Hepatocyte (in vitro differentiated cells): ENCODE results near the gene ADAMTS7. TPM values are rescaled to one million over a fixed set of nuclear protein-coding genes. Genes with fewer than 3 reads are reported as not detected.
"Not testable (repeated sequence)": the region's sequence is repeated elsewhere in the genome, so short reads cannot be mapped to it uniquely, and the experiment has no call there.

Source experiments
- DNase-seq: peaks from one replicate; pipeline ENCODE4 v3.0.0-alpha.2; 2016; ENCODE audit warnings: low spot score
- H2AFZ ChIP-seq: fragments of 200-600 bp; sonication (generic); 2 replicates; pipeline ENCODE4 v1.6.0; 2016; ENCODE audit warnings: antibody characterized with exemption, mild to moderate bottlenecking
- H3K27ac ChIP-seq: fragments of 200-600 bp; sonication (generic); 2 replicates; pipeline ENCODE4 v1.5.1; 2016; ENCODE audit warnings: mild to moderate bottlenecking
- H3K27me3 ChIP-seq: fragments of 200-600 bp; sonication (generic); 2 replicates; pipeline ENCODE4 v1.6.1; 2016
- H3K36me3 ChIP-seq: fragments of 200-600 bp; sonication (generic); replicated peaks from 2 replicates; pipeline ENCODE4 v1.5.1; 2016; ENCODE audit warnings: low read depth; ENCODE audit not compliant: insufficient read depth
- H3K4me1 ChIP-seq: fragments of 200-600 bp; sonication (generic); 2 replicates; pipeline ENCODE4 v1.5.1; 2016; ENCODE audit warnings: mild to moderate bottlenecking, moderate library complexity; ENCODE audit not compliant: insufficient read depth
- H3K4me2 ChIP-seq: fragments of 200-600 bp; sonication (generic); 2 replicates; pipeline ENCODE4 v1.6.0; 2016
- H3K4me3 ChIP-seq: fragments of 200-600 bp; sonication (generic); 2 replicates; pipeline ENCODE4 v1.5.1; 2016; ENCODE audit warnings: mild to moderate bottlenecking
- H3K79me2 ChIP-seq: fragments of 200-600 bp; sonication (generic); 2 replicates; pipeline ENCODE4 v1.6.0; 2017; ENCODE audit warnings: mild to moderate bottlenecking
- H3K9me2 ChIP-seq: fragments of 200-600 bp; sonication (generic); replicated peaks from 2 replicates; pipeline ENCODE4 v1.6.0; 2017; ENCODE audit warnings: mild to moderate bottlenecking; ENCODE audit not compliant: insufficient read depth
- H3K9me3 ChIP-seq: fragments of 200-600 bp; sonication (generic); 2 replicates; pipeline ENCODE4 v1.5.1; 2016; ENCODE audit warnings: low read depth, mild to moderate bottlenecking
- H4K20me1 ChIP-seq: fragments of 200-600 bp; sonication (generic); 2 replicates; pipeline ENCODE4 v1.6.0; 2016; ENCODE audit warnings: mild to moderate bottlenecking; ENCODE audit not compliant: insufficient read depth, poor library complexity, severe bottlenecking
- CTCF ChIP-seq: fragments of 200-600 bp; sonication (generic); IDR thresholded peaks from 2 replicates; pipeline ENCODE4 v1.5.1; 2016; ENCODE audit warnings: antibody characterized with exemption, mild to moderate bottlenecking; ENCODE audit not compliant: poor library complexity
- EZH2 ChIP-seq: fragments of 200-600 bp; sonication (generic); IDR thresholded peaks from 2 replicates; pipeline ENCODE4 v1.6.1; 2016; ENCODE audit warnings: antibody characterized with exemption, mild to moderate bottlenecking, borderline replicate concordance
- EZH2phosphoT487 ChIP-seq: fragments of 200-600 bp; sonication (generic); IDR thresholded peaks from one replicate; pipeline ENCODE4 v1.6.1; 2018; ENCODE audit warnings: antibody characterized with exemption, mild to moderate bottlenecking, low read depth, moderate library complexity; ENCODE audit not compliant: unreplicated experiment, severe bottlenecking
- WGBS: methylation state at CpG from one replicate; pipeline ENCODE4 v1.1.6; 2016; ENCODE audit warnings: low lambda C conversion rate; ENCODE audit errors: missing lambda C conversion rate; 5-methylcytosine and 5-hydroxymethylcytosine counted together
- polyA plus RNA-seq: library from polyadenylated mRNA; unstranded; fragments of >200 nt; fragmentation: Nextera tagmentation; extraction: Ambion mirVana; gene quantifications from 2 replicates; pipeline ENCODE4 v1.2.1, GENCODE V29; 2016
- total RNA-seq: library from RNA; depleted of rRNA; stranded (reverse); fragments of >200 nt; gene quantifications from 2 replicates; pipeline ENCODE4 v1.2.3, GENCODE V29; 2014

The ADAMTS7 gene
- total and polyA plus RNA-seq, 2 experiments from 2014 or later = 12.1 to 14.7 TPM

GRCh38 chr15:78766041-78766440 is 45.2 kb downstream of the ADAMTS7 start:
- no peak for DNase-seq
- Histone ChIP-seq H3K9me2 (no peaks in the 10 kb centered on the region), H3K4me3 (no peak overlapping the region), H3K4me1 (no peaks in the 10 kb centered on the region), H3K36me3 (no peaks in the 10 kb centered on the region), H3K79me2 (no peaks in the 10 kb centered on the region), H4K20me1 (no peaks in the 10 kb centered on the region), H3K4me2 (no peak overlapping the region), H3K9me3 (no peaks in the 10 kb centered on the region), H3K27ac (no peak overlapping the region), H3K27me3 (no peaks in the 10 kb centered on the region), H2AFZ (no peak overlapping the region)
- WGBS = 95% methylated on average over 5 of the region's 6 CpGs
- TF ChIP-seq CTCF = no peak
- no peak for TF ChIP-seq EZH2phosphoT487
- no peak for TF ChIP-seq EZH2

- H4K20me1 ChIP-seq, H2AFZ ChIP-seq, H3K36me3 ChIP-seq, H3K27ac ChIP-seq, H3K79me2 ChIP-seq, H3K27me3 ChIP-seq, H3K4me1 ChIP-seq, H3K4me2 ChIP-seq, H3K9me3 ChIP-seq, H3K4me3 ChIP-seq, DNase-seq, H3K9me2 ChIP-seq: not testable (repeated sequence)
- 88% methylated on average over 15 of the region's 18 CpGs for WGBS
Measured at GRCh38 chr15:78765154-78765860, 46.0 kb downstream of the ADAMTS7 start.

- not testable (repeated sequence) for H3K4me1 ChIP-seq, H3K4me3 ChIP-seq, DNase-seq, H4K20me1 ChIP-seq, H3K9me3 ChIP-seq, H3K27ac ChIP-seq, H3K27me3 ChIP-seq, H3K9me2 ChIP-seq, H2AFZ ChIP-seq, H3K36me3 ChIP-seq, H3K79me2 ChIP-seq, H3K4me2 ChIP-seq
- WGBS = 94% methylated on average over 28 of the region's 28 CpGs
Measured at GRCh38 chr15:78764340-78765153, 46.7 kb downstream of the ADAMTS7 start.

- no peaks in the 10 kb centered on the region for H3K9me3 ChIP-seq
- no peak overlapping the region for H3K4me2 ChIP-seq
- no peaks in the 10 kb centered on the region for H3K27me3 ChIP-seq
- WGBS = 93% methylated on average over 24 of the region's 26 CpGs
- H3K79me2 ChIP-seq = no peaks in the 10 kb centered on the region
- H3K4me1 ChIP-seq = no peaks in the 10 kb centered on the region
- no peak overlapping the region for H3K27ac ChIP-seq
- no peaks in the 10 kb centered on the region for H4K20me1 ChIP-seq
- no peak for TF ChIP-seq EZH2
- no peak for TF ChIP-seq CTCF
- TF ChIP-seq EZH2phosphoT487 = no peak
- H3K4me3 ChIP-seq = no peak overlapping the region
- no peak for DNase-seq
- H3K9me2 ChIP-seq = no peaks in the 10 kb centered on the region
- H3K36me3 ChIP-seq = no peaks in the 10 kb centered on the region
- no peak overlapping the region for H2AFZ ChIP-seq
Measured at GRCh38 chr15:78763796-78764241, 47.4 kb downstream of the ADAMTS7 start.
